A549 (cell line): Measurements from ENCODE around the gene SLC6A12. TPM values are rescaled to one million over a fixed set of nuclear protein-coding genes. Genes with fewer than 3 reads are reported as not detected.

ENCODE experiments used
- ATAC-seq, 2 experiments: fragments of 200-7000 bp in 1 of 2; fragments of >200 bp in 1 of 2; cut with Nextera tagmentation in 1 of 2; cut with Tn5 transposase in 1 of 2; 3 replicates each; pipeline versions ENCODE4 v1.8.0 to v1.9.1; 2018 to 2020; ENCODE audit warnings: mild to moderate bottlenecking in 1 of 2, moderate library complexity in 1 of 2
- CTCF ChIA-PET: fragments of 300-600 bp; sonication (Branson Sonifier 250); formaldehyde crosslinking; extraction: SDS; loops from one replicate; lab custom pipeline; 2021; ENCODE audit warnings: antibody characterized with exemption, inconsistent platforms; lab: Yijun Ruan, JAX
- POLR2A ChIA-PET: fragments of 350-600 bp; formaldehyde crosslinking; extraction: SDS; loops from one replicate; lab custom pipeline; 2021; ENCODE audit warnings: antibody characterized with exemption, inconsistent platforms; lab: Yijun Ruan, JAX
- DNase-seq, 2 experiments: peaks; one replicate each; pipeline versions ENCODE4 v3.0.0 to v3.0.0-alpha.2; 2011 to 2016; ENCODE audit warnings: low read depth in 1 of 2, low spot score in 1 of 2
- FAIRE-seq: peaks from 2 replicates; lab custom pipeline; 2011; peaks lifted over from hg19 to GRCh38; lab: Jason Lieb, UNC
- H3K27ac ChIP-seq, 2 experiments: fragments of >200 bp; sonication (Bioruptor Twin); formaldehyde crosslinking; 3 replicates each; pipeline ENCODE4 v1.5.1; 2016 to 2017
- H3K4me1 ChIP-seq: fragments of >200 bp; sonication (Bioruptor Twin); formaldehyde crosslinking; 3 replicates; pipeline ENCODE4 v1.6.1; 2016
- H3K4me2 ChIP-seq: fragments of >200 bp; sonication (Bioruptor Twin); formaldehyde crosslinking; 3 replicates; pipeline ENCODE4 v1.6.1; 2016
- H3K4me3 ChIP-seq: fragments of >200 bp; sonication (Bioruptor Twin); formaldehyde crosslinking; 3 replicates; pipeline ENCODE4 v1.5.1; 2016
- H3K9me3 ChIP-seq: fragments of >200 bp; sonication (Bioruptor Twin); formaldehyde crosslinking; 3 replicates; pipeline ENCODE4 v1.6.1; 2016
- CBX2 ChIP-seq: fragments of 200-600 bp; sonication (generic); IDR thresholded peaks from 2 replicates; pipeline ENCODE4 v1.6.1; 2016; ENCODE audit warnings: low read depth, mild to moderate bottlenecking, borderline replicate concordance
- EHF ChIP-seq: fragments of 250-450 bp; sonication (Bioruptor Pico); IDR thresholded peaks from 2 replicates; pipeline ENCODE4 v1.5.0; 2020; ENCODE audit warnings: mild to moderate bottlenecking
- EHMT2 ChIP-seq: fragments of 200-600 bp; sonication (generic); IDR thresholded peaks from 2 replicates; pipeline ENCODE4 v1.6.1; 2016; ENCODE audit warnings: antibody characterized with exemption, low read depth, mild to moderate bottlenecking, moderate library complexity
- HOXA7 ChIP-seq: fragments of 250-450 bp; sonication (Bioruptor Pico); IDR thresholded peaks from 2 replicates; pipeline ENCODE4 v1.5.0; 2020; ENCODE audit warnings: mild to moderate bottlenecking, moderate library complexity
- HOXB5 ChIP-seq: fragments of 250-450 bp; sonication (Bioruptor Pico); IDR thresholded peaks from 2 replicates; pipeline ENCODE4 v1.5.0; 2020; ENCODE audit warnings: mild to moderate bottlenecking, moderate library complexity
- KDM5A ChIP-seq: fragments of 200-600 bp; sonication (generic); IDR thresholded peaks from 2 replicates; pipeline ENCODE4 v1.6.1; 2016; ENCODE audit warnings: antibody characterized with exemption, mild to moderate bottlenecking
- MAZ ChIP-seq: fragments of 150-350 bp; IDR thresholded peaks from 2 replicates; pipeline ENCODE4 v1.6.1; 2014; ENCODE audit warnings: antibody characterized with exemption, low read depth, low read length, borderline replicate concordance
- NFE2L2 ChIP-seq: fragments of 150-350 bp; conservative IDR thresholded peaks from 2 replicates; pipeline ENCODE4 v1.6.1; 2014; ENCODE audit warnings: low read length
- RNF2 ChIP-seq: fragments of 200-600 bp; sonication (generic); IDR thresholded peaks from 2 replicates; pipeline ENCODE4 v1.6.1; 2016; ENCODE audit warnings: low read depth, mild to moderate bottlenecking, antibody characterized with exemption, moderate library complexity, borderline replicate concordance
- SREBF2 ChIP-seq: fragments of 450-650 bp; IDR thresholded peaks from 2 replicates; pipeline ENCODE4 v1.6.1; 2014; ENCODE audit warnings: mild to moderate bottlenecking, moderate library complexity
- TFCP2L1 ChIP-seq: fragments of 250-450 bp; sonication (Bioruptor Pico); IDR thresholded peaks from 2 replicates; pipeline ENCODE4 v1.5.0; 2021; ENCODE audit warnings: mild to moderate bottlenecking
- TP53 ChIP-seq: fragments of 250-450 bp; sonication (Bioruptor Pico); IDR thresholded peaks from 2 replicates; pipeline ENCODE4 v1.5.0; 2021; ENCODE audit warnings: mild to moderate bottlenecking, moderate library complexity
- ZC3H11A ChIP-seq: fragments of 450-650 bp; IDR thresholded peaks from 2 replicates; pipeline ENCODE4 v1.6.1; 2014; ENCODE audit warnings: antibody characterized with exemption, mild to moderate bottlenecking
- WGBS: methylation state at CpG from one replicate; pipeline ENCODE4 v1.1.6; 2017; ENCODE audit errors: missing lambda C conversion rate; 5-methylcytosine and 5-hydroxymethylcytosine counted together
- polyA plus RNA-seq, 4 experiments: library from polyadenylated mRNA; depleted of rRNA in 3 of 4; stranded (reverse); fragments of >200 nt; fragmentation: RNase III in 1 of 4; extraction: RNeasy Plus Mini Kit Qiagen cat#74134 plus additional on column Dnase treatment in 1 of 4; gene quantifications; 2 replicates in 3 of 4; 3 replicates in 1 of 4; pipeline ENCODE4 v1.2.3, GENCODE V29; 2011 to 2017
- TF ChIP-seq, protein P1 (sequence below): fragments of >200 bp; sonication (Bioruptor Twin); formaldehyde crosslinking; IDR thresholded peaks from 3 replicates; pipeline ENCODE4 v1.6.1; 2016
- TF ChIP-seq, protein P2 (sequence below): fragments of 250-450 bp; sonication (Bioruptor Pico); IDR thresholded peaks from 2 replicates; pipeline ENCODE4 v1.5.0; 2021; ENCODE audit warnings: mild to moderate bottlenecking, moderate library complexity, borderline replicate concordance
- TF ChIP-seq, protein P3 (sequence below): IDR thresholded peaks from 2 replicates; pipeline ENCODE4 v1.6.1; 2012
- TF ChIP-seq, protein P4 (sequence below): fragments of >200 bp; sonication (Bioruptor Twin); formaldehyde crosslinking; IDR thresholded peaks from 3 replicates; pipeline ENCODE4 v1.5.1; 2016
- TF ChIP-seq, protein P5 (sequence below): IDR thresholded peaks from 2 replicates; pipeline ENCODE4 v1.6.1; 2012

Gene SLC6A12
- polyA plus RNA-seq, 2 of the 4 experiments (the other 2 are of a cell fraction) = 0.78 to 4.4 TPM

DNA sequence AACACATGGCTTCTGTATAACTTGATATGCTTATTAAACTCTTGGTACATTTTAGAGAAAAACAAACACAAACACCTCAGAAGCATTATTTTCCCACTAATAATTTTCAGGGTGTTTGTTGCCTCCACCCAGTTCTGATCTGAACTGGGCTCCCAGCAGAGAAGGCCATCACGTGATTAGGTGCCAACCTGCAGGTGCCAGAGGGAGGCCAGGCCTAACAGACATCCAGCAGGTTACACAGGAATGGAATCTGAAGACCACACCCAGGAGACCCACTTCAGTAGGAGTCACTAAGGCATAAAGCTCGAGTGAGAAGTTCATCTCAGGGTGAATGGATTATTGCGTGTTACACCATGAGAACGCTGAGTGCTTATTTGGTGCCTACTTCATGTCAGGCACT lies 8.9 kb downstream of the SLC6A12 start:
- ATAC-seq (no peak), FAIRE-seq (no peak), DNase-seq (no peak)
- Histone ChIP-seq H3K4me3 (no peak overlapping the region), H3K9me3 (no peaks in the 10 kb centered on the region), H3K27ac (no peak overlapping the region), H3K4me2 (no peak overlapping the region), H3K4me1 (peaks cover 3% of the 10 kb centered on the region; the same call in 1 of the 3 replicates)
- CTCF ChIA-PET = no interaction called here
- no peak for TF ChIP-seq NFE2L2
- no peak for TF ChIP-seq HOXA7 (CRISPR knock-in tag)
- no peak for TF ChIP-seq KDM5A
- no peak for TF ChIP-seq SREBF2
- TF ChIP-seq CBX2 = no peak
- TF ChIP-seq EHMT2 = no peak
- no peak for TF ChIP-seq RNF2
- TF ChIP-seq, protein P1, sequence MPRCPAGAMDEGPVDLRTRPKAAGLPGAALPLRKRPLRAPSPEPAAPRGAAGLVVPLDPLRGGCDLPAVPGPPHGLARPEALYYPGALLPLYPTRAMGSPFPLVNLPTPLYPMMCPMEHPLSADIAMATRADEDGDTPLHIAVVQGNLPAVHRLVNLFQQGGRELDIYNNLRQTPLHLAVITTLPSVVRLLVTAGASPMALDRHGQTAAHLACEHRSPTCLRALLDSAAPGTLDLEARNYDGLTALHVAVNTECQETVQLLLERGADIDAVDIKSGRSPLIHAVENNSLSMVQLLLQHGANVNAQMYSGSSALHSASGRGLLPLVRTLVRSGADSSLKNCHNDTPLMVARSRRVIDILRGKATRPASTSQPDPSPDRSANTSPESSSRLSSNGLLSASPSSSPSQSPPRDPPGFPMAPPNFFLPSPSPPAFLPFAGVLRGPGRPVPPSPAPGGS = no peak
- no peak for TF ChIP-seq TFCP2L1 (CRISPR knock-in tag)
- TF ChIP-seq MAZ = no peak
- TF ChIP-seq, protein P2, sequence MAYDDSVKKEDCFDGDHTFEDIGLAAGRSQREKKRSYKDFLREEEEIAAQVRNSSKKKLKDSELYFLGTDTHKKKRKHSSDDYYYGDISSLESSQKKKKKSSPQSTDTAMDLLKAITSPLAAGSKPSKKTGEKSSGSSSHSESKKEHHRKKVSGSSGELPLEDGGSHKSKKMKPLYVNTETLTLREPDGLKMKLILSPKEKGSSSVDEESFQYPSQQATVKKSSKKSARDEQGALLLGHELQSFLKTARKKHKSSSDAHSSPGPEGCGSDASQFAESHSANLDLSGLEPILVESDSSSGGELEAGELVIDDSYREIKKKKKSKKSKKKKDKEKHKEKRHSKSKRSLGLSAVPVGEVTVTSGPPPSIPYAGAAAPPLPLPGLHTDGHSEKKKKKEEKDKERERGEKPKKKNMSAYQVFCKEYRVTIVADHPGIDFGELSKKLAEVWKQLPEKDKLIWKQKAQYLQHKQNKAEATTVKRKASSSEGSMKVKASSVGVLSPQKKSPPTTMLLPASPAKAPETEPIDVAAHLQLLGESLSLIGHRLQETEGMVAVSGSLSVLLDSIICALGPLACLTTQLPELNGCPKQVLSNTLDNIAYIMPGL (CRISPR knock-in tag) = no peak
- TF ChIP-seq, protein P3, sequence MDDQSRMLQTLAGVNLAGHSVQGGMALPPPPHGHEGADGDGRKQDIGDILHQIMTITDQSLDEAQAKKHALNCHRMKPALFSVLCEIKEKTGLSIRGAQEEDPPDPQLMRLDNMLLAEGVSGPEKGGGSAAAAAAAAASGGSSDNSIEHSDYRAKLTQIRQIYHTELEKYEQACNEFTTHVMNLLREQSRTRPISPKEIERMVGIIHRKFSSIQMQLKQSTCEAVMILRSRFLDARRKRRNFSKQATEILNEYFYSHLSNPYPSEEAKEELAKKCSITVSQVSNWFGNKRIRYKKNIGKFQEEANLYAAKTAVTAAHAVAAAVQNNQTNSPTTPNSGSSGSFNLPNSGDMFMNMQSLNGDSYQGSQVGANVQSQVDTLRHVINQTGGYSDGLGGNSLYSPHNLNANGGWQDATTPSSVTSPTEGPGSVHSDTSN = no peak
- TF ChIP-seq TP53 (CRISPR knock-in tag) = no peak
- POLR2A ChIA-PET = no interaction called here
- WGBS = 63% methylated on average over 4 of the region's 4 CpGs

DNA sequence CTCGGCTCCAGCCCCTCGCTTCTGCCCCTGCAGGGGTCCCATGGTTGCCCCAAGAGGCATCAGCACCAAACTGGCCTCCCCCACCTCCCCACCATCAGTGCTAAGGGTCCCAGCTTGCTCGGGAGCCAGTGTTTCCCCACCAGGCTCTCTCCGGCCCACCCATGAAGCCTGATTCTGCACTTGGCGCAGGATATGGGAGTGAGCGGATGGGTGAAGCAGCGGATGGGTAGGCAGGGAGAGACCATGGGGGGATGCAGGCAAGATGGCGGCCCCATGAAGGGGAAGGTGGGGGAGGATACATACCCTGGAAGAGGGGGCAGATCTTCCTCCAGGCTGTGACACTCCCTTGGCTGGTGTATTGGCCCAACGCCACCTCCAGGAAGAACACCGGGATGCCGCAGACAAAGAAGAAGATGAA lies 9.7 kb downstream of the SLC6A12 start:
- Histone ChIP-seq H3K27ac (peak overlapping the region in 1 of 2 experiments; percentile 84; a peak in 4 of 6 replicates), H3K4me3 (peak overlapping the region; percentile 93), H3K4me1 (peaks cover 10% of the 10 kb centered on the region; the same call in 2 of the 3 replicates), H3K4me2 (peak overlapping the region; percentile 99), H3K9me3 (no peaks in the 10 kb centered on the region)
- ATAC-seq (no peak), FAIRE-seq (no peak), DNase-seq (no peak)
- TF ChIP-seq, protein P3 = no peak
- TF ChIP-seq ZC3H11A (no peak), HOXB5 (CRISPR knock-in tag) (no peak)
- ChIA-PET CTCF (interaction anchor here (1.1 to 1.4 kb wide), 4 partner anchors 8 to 45 kb away, joined by 3 to 7 read pairs (median 4); no protein-coding TSS in a partner anchor), POLR2A (no interaction called here)
- 83% methylated on average over 11 of the region's 11 CpGs for WGBS

DNA sequence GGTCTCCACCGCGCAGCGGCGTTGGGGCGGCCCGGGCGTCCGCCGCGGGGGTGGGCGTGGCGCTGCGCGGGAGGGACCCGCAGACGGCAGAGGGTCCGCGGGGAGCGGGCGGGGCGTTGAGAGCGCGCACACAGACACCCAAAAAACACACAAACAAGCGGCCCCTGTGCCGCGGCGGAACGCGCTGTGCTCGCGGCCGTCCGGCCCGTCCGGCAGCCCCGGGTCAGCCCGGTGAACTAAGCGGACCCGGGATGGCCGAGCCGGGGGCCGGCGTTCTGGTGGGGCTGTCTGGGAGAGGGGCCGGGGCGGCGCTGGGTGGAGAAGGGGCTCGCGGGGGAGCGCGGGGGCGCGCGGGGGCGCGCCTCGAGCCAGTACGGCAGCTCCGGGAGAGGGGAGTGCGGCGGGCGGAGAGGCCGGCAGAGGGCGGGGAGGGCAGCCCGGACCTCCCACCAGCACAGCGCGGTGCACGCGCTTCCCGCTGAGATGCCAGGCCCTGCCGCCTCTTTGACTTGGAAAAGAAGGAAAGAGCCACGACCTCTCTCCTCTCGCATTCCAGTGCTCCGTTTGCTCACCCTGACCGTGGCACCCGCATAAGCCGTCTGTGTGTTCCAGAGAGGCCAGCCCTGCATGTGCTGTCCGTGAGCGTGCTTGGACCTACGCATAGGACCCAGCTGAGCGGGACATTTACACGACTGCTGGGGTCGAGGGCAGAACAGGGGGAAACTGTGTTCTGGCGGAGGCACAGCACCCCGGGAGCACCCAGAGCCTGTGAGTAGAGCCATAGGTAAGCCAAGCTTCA lies 10.3 kb downstream of the SLC6A12 start:
- peak overlapping the region; percentile 93 for H3K4me3 ChIP-seq
- ATAC-seq = peak; percentile 69 to 87
- peak overlapping the region; percentile 99 for H3K4me2 ChIP-seq
- no peaks in the 10 kb centered on the region for H3K9me3 ChIP-seq
- H3K4me1 ChIP-seq = peaks cover 10% of the 10 kb centered on the region; the same call in 2 of the 3 replicates
- 8% methylated on average over 37 of the region's 84 CpGs for WGBS
- H3K27ac ChIP-seq = peak overlapping the region; percentile 74 to 84
- CTCF ChIA-PET = interaction anchor here (0.9 to 1.4 kb wide), 5 partner anchors 9 to 89 kb away, joined by 3 to 7 read pairs (median 4); no protein-coding TSS in a partner anchor
- no peak for FAIRE-seq
- POLR2A ChIA-PET = no interaction called here
- TF ChIP-seq, protein P4, sequence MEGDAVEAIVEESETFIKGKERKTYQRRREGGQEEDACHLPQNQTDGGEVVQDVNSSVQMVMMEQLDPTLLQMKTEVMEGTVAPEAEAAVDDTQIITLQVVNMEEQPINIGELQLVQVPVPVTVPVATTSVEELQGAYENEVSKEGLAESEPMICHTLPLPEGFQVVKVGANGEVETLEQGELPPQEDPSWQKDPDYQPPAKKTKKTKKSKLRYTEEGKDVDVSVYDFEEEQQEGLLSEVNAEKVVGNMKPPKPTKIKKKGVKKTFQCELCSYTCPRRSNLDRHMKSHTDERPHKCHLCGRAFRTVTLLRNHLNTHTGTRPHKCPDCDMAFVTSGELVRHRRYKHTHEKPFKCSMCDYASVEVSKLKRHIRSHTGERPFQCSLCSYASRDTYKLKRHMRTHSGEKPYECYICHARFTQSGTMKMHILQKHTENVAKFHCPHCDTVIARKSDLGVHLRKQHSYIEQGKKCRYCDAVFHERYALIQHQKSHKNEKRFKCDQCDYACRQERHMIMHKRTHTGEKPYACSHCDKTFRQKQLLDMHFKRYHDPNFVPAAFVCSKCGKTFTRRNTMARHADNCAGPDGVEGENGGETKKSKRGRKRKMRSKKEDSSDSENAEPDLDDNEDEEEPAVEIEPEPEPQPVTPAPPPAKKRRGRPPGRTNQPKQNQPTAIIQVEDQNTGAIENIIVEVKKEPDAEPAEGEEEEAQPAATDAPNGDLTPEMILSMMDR = peak; percentile 17; the same call in 1 of the 3 replicates
- no peak for TF ChIP-seq EHF
- TF ChIP-seq, protein P5, sequence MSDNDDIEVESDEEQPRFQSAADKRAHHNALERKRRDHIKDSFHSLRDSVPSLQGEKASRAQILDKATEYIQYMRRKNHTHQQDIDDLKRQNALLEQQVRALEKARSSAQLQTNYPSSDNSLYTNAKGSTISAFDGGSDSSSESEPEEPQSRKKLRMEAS = peak; percentile 39; the same call in 1 of the 2 replicates
- peak; percentile 26 to 53 for DNase-seq
